ENCODE measurements around the gene SHISAL1.
A peak's percentile ranks its signal among the peaks of the same experiment; 100 is the strongest.

Gene SHISAL1

DNA sequence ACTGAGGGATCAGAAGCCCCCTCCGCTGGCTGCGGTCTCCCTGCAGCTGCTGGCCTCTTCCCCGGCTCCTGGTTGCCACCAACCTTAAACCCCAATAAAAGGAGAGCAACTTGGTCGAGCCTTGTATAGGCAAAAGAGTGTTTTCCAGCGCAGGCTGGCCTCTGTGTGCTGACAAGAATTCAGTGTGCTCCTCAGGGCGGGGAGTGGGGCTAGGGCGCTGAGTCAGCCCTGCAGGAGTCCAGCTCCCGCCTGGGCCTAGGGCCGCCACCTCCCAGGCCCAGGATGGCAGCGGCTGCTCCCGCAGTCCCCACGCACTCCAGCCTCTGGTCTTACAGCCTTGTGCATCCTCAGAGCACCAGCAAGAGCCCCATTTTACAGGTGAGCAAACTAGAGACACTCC is at the start of gene SHISAL1:
Gene SHISAL1 (minus strand): TSS at position 186 of the 400 bp plus-strand sequence. CDS start 12,006 bp downstream, outside the sequence.
- DNase-seq, result no peak

DNA sequence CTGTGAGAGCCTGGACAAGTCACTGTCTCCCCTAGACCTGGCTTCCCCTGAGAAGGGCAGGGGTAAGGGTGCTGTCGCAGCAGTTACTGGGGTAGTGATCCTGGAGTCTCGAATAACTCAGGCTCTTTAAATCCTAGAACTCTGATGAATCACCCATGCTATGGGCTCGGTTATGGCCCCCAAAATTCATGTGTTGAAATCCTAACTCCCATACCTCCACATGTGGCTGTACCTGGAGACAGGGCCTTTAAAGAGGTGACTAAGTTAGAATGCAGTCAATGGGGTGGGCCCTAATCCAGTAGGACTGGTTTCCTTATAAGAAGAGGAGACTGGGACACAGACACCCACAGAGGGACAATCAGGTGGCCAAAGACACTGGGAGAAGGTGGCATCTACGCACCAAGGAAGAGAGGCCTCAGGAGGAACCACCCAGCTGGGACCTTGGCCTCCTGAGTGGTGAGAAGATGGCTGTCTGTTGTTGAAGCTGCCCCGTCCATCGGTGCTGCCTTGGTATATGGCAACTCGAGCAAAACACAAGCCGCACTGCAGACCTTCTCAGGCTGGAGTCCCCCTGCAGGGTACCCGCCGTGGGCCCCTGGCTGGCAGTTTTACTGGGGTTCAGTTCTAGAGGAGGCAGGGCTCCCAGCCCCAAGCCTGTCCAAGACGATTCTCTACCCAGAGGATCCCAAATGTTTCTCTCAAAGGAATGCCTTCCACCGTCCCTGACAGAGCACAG is 48.8 kb upstream of the SHISAL1 start:
- no peak for DNase-seq

DNA sequence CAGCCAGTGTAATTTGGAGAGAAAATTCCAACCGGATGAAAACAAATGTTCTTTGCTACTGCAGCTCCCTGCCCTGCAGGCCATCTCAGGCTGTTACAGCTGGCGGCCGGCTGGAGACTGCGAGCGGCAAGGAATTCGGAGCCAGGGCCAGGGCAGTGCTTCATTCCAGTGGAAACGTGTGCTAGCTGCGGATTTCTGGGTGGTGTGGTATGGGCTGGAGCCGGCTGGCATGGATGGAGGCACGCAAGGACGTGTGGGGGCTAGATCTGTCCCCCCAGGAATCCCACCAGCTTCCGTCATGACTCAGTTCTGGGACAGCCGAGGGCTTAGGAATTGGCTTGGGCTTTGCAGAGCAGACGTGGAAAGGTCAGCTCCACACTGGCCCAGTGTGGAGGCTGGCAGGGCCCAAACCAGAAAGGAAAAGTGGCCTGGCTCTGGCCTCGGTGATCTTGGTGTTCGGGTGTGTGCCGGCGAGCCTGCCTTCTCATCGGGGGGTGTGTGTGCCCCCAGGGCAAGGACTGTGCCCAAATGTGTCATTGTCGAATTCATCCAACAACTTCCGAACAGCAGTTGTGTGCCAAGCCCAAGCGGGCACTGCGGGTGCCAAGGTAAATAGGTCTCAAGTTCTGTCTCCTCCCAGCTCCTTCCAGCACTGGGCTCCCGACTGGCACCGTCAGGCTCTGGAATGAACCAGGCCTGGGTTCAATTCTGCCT is 48.1 kb upstream of the SHISAL1 start:
- DNase-seq, result no peak

DNA sequence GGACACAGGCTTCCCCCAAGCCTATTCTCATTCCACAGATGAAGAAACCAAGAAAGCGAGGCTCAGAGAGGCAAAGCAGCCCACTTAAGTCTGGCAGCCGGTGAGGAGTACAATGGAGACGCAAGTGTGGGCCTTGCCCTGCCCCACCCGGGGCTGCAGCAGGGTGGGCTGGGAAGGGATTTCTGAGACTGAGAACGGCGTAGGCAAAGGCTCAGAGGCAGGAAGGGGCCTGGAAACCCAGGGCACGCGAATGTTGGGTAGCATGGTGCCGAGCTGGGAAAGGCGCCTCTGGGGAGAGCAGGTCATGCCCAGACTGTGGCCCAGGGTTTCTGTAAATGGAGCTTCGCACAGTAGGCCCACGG is 47.5 kb upstream of the SHISAL1 start:
- DNase-seq, result no peak

DNA sequence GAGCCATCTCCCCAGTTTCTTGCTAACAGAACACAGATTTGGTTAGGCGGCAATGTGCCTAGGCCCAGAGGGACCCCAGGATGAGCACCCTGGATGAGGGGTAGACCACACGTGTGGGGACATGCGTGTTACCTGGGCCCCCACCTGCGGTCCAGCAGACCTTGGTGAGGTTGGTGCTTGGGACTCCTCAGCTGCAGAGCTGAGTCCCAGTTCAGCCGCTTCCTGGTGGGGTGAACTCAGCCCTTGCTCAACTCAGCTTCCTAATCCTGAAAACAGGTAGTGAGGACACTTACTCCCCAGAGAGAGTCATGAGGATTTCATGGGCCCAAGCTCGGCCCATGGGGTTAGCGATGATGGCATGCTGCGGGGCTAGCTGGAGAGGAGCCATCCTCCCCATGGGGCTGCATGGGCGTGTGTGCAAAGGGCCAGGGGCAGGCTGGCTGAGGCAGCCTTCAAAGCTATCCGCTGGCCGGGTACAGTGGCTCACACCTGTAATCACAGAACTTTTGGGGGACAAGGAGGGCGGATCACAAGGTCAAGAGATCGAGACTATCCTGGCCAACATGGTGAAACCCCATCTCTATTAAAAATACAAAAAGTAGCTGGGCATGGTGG is 46.9 kb upstream of the SHISAL1 start:
- DNase-seq, result no peak

DNA sequence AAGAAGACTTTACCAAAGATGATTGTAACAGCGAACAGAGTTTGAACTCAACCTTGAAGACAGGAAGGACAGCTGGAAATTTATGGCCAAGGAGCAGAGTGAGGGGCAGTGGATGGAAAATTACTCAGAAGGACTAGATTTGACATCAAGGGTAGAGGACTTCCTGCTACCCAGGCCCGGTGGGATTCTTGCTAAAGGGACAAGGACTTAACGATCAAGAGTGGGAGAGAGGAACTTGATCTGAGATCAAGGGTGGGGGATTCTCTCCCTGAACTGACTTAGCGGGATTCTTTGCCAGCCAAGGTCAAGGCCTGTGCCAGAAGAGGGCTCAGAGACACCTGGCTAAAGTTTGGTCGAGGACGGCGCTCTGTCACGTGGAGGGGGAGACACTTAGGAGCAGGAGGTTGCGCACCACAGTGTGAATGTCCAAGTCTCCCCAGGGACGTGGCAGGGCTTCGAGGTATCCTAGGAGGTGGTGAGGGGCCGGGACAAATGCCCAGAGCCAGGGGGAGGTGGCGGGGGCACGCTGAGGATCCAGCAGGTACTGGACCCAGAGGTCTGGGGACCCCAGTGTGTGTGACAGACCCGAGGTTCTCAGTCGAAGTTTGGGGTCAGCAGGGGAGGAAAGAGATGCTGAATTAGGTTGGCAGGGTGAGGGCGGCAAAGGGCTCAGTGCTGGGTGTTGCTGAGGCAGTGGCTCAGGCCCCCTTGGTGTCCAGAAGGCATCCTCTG is 46.1 kb upstream of the SHISAL1 start:
- no peak for DNase-seq

DNA sequence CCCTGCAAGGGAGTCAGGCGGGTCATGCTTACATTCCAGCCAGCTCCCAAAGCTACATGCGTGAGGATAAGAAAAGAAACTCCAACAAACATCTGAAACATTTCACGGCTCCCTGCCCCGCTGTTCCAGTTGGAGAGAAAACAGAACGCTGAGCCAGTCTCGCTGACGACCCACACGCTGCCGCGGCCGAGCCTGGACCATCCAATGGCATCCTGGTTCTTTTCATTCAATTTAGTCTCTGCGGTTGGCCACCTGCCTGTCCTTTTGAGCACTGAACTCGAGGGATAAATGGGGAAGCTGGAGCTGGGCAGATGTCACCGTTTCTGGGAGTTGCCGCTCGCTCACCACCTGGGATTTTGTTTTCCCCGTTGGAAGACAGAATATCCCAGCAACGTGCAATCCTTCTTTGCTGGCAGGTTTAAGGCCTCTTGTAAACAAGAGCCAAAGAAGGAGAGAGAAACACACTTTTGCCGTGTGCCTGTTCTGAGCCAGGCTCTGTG is 45.3 kb upstream of the SHISAL1 start:
- no peak for DNase-seq

DNA sequence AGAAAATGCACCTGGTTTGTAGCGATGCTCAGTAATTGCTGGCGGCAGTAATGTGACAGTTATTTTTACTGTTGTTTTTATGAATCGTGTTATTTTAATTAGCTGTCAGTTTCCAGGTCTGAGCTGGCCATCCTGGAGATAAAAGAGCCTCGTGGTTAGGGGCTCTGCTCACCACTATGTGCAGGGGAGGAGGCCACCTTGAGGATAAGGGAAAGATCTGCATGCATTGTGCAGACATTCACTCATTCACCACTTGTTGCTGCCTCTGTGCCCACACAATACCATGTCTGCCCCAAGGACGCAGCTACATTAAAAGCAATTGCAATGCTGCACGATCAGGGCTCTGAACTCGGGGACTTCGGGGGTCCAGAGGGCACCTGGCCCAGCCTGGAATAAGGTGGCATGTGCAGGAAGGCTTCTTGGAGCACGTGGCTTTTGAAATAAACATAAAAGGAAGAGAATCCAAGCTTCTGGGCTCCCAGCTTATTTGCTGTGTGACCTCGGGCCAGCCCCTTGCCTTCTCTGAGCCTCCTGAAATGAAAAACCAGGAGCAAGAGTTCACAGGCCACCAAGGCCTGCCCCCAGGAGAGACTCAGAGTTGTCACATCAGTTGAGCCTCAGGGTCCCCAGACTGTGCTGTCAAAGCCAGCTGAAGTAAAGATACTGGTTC is 44.7 kb upstream of the SHISAL1 start:
- no peak for DNase-seq

DNA sequence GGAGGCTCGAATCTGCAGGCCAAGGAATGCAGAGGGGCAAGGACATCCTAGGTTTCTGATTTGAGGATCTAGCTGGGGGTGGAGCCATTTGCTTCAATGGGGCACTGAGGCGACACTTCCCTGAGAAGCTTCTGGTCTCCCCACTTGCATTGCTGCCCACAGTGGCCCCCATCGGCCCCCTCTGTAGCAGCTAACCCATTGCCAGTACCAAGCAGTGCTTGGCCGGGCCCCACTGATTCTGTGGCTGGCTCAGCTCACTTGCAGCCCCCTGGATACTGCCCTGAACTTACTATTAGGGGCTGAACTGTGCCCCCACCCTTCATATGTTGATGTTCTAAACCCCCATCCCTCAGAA is 42.9 kb upstream of the SHISAL1 start:
- no peak for DNase-seq

DNA sequence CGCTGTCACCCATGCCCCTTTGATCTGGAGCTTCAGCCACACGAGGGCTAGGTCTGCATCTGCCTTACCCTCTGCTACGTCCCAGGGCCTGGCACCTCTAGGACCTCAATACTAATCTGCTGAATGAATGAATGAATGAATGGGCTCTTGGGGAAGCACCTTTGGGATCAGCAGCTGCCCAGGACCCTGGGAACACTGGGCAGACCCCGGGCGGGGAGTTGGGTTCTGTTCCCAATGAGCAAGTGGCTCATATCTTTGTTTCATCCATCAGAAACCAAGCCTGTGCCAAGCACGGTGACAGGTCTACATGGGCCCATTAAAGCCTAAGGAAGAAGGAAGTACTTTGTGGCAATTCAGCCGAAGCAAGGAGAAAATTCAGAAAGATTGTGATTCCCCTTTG is 41.5 kb upstream of the SHISAL1 start:
- DNase-seq, result no peak

DNA sequence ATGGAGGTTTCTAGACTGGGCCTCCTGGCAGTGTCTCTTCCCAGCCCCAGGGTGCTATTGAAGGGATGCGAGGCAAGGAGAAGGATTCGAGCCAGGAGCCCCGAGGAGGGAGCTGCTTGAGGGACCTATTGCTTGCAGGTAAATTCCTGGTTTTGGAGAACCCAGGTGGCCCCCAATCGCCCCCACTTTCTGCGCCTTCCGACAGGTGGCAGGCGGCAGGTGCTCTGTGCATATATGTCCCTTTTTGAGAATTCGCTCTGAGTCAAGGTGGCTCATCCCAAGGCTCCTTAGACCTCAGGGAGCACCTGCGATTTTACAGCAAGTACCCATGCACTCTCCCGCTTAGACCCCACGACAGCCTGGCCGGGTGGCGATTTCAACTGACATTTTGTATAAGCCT is 40.3 kb upstream of the SHISAL1 start:
- DNase-seq, result no peak

DNA sequence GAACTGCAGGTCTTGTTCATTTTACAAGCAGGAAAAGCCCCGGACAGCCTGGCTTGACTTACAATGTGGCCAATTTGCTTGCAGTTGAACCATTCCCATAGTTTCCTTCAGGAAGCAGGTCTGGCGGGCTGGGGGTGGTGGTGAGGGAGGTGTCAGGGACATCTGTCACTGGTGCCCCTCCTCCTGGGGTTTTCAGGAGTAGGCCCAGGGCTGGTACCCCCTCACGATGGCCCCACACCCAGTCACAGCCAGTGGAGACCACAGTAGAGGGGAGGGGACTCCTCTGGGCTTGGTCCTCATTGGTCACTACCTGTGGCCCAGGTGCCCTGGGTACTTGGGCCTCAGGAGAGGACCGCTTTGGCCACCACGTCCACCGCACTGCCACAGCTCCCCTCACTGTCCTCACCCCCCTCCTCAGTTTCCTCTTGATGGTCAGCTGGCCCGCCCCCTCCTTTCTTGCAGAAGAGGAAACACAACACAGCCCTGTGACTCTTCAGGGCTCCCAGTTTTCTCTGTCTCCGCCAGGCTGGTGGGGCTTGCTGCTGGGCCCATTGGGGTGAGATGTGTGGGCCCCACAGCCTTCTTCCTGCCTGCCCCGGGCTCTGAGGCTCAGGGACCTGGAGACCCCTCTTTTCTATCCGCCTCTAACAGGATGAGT is 39.8 kb upstream of the SHISAL1 start:
- DNase-seq, result no peak

DNA sequence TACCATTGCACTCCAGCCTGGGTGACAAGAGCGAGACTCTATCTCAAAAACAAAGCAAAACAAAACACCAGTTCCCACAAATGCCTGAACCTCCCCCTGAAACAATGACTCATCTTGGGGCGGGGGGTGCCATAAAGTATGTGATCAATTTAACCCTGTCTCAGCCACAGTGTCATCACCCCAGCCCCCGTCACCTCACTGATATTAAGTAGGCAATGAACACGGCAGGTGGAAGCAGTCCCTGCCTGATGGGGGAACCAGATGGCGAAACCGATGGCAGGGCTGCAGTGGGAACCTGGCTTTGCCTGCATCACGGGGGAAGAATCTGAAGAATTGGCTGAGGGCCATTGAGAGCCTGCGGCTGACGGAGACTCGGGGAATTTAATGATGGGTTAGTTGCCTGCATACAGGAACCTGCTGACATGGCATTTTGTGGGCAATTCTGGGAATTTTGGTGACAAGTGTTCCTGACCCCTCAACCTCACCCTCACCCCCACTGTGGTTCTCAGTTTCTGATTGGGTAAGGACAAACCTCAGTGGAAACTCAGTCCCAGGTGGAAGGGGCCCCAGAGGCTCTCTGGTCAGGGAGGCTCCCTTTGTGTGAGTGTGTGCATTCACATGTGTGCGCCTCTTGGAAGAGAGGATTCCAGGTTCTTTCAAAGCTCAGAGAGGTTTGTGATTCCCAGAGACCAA is 39.1 kb upstream of the SHISAL1 start:
- peak; percentile 18 for DNase-seq

DNA sequence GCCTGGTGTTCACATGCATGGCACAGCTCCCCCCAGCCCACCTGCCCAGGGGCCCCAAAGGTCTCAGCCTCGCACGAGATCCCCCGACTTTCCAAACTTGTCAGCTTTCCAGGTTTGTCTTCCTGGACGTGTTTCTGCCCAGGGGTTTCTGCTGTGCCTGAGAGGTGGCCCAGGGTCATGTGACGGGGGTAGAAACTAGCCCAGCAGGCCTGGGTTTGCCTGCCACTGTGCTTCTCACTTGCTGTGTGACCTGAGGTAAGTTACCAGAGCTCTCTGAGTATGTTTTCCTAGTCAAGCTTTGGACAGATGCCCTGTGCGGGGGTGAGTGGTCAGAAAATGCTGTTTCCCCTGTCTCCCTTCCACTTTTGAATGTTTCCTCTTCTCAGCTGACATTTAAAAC is 38.3 kb upstream of the SHISAL1 start:
- DNase-seq, result no peak

DNA sequence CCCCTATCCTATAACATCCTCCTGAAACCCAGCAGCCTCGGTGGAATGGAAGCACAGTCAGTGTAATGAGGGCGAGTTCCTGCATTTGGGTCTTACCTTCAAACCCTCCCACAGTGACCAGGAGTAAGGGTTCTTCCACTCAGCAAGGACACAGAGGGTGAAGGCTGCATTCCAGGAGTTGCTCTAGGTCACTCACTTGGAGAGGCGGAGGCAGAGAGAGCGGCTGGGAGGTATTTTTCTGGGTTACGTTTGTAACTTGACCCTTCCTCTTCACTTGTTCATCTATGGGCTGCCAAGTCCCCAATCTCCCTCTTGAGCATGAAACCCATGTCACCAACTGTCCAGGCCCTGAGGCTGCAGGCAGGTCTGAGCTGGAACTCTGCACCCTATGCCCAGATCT is 36.8 kb upstream of the SHISAL1 start:
- no peak for DNase-seq

DNA sequence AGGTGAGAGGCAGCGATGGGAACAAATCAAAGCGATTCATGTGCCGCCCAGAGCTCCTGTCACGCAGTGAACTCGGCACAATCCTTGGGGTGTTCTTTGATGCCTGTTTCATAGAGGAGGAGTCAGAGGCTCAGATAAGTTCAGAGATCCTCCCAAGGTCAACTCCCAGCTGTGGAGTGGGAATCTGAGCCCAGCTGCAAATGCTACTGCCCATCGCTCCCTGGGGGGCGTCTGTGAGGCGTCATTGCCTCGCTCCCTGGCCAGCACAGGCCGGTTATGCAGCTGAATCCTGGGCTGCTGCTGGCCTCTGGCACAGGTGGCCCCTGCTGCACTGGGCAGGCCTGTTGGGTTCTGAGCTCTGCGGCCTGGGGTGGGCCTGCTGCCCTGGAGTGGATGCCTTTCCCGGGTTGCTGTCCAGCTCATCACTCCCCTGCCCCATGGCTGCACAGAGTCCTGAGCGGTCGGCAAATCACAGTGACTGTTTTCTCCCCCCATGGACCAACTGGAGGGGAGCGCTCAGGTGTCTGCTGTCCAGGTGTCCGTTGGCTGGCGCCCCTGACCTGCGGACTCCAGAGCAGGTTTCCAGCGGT is 36.3 kb upstream of the SHISAL1 start:
- DNase-seq, result no peak

DNA sequence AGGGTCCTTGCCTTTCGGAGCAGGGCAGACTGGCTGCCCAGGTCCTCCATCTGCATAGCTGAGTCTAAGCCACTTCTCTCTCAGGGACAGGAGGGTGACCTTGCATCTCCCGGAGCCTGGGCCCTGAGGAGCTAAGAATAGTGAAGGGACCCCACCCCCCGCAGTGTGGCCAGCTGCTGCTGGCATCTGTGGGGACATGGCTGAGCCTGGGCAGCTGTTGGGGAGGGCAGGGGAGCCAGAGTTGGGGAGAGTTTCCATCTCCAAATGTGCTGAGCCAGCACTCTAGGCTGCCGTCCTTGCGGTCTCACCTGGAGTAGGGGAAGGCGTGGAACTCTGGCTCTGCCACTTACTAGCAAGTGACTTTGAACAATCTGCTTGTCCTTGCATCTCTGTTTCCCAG is 34.8 kb upstream of the SHISAL1 start:
- DNase-seq, result no peak

DNA sequence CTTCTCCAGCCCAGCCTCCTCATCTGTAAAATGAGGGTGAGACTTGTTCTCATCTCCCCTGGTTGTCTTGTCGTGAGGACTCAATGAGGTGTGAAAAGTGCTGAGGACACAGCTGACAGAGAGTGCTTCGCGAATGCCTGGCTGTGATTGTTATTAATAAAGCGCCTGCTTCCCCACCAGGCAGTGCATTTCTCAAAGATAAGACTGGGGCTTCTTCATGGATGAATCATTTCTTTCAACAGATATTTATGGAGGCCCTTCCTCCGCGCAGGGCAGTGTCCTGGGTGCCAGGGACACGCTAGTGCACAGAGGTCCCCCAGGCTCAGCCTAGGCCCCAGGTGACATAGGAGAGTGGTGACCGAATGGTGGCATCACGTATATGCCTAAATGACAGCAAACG is 34.3 kb upstream of the SHISAL1 start:
- no peak for DNase-seq

DNA sequence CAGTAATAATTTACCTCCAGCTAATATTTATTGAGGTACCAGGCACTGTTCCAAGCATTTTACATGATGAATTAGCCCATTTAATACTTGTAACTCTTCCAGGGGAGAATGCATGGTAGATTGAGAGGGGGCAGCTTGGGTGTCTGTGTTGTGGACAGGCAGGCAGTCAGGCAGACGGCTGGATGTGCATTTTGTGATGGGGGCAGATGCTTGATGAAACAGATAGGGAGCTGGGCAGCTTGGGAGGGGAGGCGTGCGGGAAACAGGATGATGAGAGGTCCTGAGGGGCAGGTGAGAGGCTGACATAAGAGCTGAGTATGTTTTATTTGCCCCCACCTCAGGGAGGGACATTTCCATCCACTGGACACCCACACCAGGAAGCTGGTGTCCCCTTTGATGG is 33.1 kb upstream of the SHISAL1 start:
- DNase-seq, result no peak

DNA sequence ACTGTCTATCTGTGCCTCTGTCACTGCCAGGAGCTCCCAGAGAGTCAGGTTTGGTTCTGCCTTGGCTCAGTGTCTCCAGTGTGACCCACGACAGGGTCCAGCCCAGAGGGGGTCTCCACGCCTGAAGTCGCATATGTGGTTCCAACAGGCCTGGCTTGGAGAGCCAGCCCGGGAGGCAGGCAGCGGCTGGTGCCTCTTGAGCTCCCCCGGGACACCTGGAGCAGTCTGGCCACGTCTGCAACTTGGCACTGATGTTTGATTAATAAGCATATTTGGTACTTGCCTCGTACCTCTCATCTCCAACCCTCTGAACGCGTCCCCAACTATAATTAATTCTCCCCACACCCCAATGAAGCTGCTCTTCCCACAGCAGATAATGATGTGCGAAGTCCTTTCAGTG is 31.7 kb upstream of the SHISAL1 start:
- DNase-seq, result no peak

DNA sequence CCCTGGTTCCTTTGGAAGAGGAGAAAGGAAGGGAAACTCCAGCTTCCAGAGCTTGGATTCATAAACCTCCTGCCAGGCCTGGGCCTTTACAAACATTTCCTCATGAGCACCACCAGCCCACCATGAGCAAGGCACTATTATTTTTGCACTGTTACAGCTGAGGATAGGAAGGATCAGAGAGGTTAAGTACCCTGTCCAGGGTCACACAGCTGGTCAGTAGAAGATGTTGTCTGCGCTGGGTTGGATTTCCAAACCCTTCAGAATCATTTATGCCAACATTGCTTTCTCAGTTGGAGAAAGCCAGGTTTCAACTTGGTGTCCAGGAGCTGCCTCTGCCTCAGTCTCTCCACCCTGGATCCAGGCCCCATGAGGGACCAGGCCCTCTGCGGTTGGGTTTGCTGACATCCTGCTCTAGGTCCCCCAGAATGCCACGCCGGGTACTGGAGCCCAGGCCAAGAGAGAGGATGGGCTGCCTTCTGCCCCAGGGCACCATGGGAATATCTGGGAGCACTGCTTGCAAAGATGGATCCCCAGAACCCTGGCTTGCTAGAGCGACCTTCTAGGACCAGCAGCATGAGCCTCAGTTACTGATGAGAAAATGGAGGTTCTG is 29.7 kb upstream of the SHISAL1 start:
- no peak for DNase-seq
